ENCODE data around the gene OSBPL5. TPM values are rescaled to one million over a fixed set of nuclear protein-coding genes. Genes with fewer than 3 reads are reported as not detected.
A peak's percentile ranks its signal among the peaks of the same experiment; 100 is the strongest.

The OSBPL5 gene, protein sequence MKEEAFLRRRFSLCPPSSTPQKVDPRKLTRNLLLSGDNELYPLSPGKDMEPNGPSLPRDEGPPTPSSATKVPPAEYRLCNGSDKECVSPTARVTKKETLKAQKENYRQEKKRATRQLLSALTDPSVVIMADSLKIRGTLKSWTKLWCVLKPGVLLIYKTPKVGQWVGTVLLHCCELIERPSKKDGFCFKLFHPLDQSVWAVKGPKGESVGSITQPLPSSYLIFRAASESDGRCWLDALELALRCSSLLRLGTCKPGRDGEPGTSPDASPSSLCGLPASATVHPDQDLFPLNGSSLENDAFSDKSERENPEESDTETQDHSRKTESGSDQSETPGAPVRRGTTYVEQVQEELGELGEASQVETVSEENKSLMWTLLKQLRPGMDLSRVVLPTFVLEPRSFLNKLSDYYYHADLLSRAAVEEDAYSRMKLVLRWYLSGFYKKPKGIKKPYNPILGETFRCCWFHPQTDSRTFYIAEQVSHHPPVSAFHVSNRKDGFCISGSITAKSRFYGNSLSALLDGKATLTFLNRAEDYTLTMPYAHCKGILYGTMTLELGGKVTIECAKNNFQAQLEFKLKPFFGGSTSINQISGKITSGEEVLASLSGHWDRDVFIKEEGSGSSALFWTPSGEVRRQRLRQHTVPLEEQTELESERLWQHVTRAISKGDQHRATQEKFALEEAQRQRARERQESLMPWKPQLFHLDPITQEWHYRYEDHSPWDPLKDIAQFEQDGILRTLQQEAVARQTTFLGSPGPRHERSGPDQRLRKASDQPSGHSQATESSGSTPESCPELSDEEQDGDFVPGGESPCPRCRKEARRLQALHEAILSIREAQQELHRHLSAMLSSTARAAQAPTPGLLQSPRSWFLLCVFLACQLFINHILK
- polyA plus RNA-seq (2013, experiment 1 of 2), result 13.7 TPM
- 14.6 TPM for polyA plus RNA-seq (2013, experiment 2 of 2)

DNA sequence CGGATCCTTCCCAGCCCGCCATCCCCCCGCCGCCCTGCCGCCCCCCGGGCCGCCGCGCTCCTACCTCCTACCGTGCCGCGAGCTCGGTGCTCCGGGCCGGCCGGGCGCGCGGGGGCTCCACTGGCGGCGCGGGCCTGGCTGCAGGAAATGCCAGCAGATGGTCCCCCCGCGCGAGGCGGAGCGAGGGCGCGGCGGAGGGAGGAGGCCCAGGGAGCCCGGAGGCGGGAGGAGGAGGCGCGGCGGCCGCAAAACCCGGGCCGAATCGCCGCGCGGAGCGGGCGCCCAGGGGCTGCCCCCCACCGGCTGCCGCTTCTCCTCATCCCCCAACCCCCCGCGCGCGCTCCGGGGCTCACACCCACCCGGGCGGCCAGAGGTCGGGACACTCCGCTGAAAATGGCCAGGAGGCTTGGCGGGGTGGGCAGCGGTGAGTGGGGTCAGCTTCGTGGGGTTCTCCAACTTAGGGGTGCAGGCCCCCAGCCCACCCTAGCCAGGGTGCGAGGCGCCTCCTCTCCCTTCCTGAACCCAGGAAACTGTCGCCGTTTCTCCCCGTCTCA is at the start of gene OSBPL5:
OSBPL5 (minus strand) TSS at position 159 of the 554 bp plus-strand sequence. CDS start 36,162 bp downstream, outside the sequence.
- Histone ChIP-seq H2BK120ac (ENCODE audit: low read depth, low read length) (peak within 1 kb of the TSS; percentile 42), H3K36me3 (ENCODE audit: control insufficient read depth in 1 of 2, insufficient read depth in 2 of 2, low read depth in 1 of 2, low read length in 2 of 2) (peaks cover 0 to 3% of the 10 kb centered on the region in 2 experiments), H2AFZ (ENCODE audit: low read depth, low read length) (peak within 1 kb of the TSS; percentile 11), H3K9me3 (ENCODE audit: control insufficient read depth, low read length) (no peaks in the 10 kb centered on the region), H3K4me1 (ENCODE audit: control insufficient read depth, insufficient read depth, low read depth, low read length) (peaks cover 45% of the 10 kb centered on the region), H3K27ac (ENCODE audit: low read length, poor library complexity, severe bottlenecking) (no peak within 1 kb of the TSS), H3K4me3 (ENCODE audit: insufficient read depth in 1 of 2, low read depth in 1 of 2, low read length in 2 of 2) (peak within 1 kb of the TSS; percentile 78 to 98), H3K18ac (ENCODE audit: low read depth in 1 of 2, low read length in 2 of 2) (peak within 1 kb of the TSS; percentile 85 to 86), H3K27me3 (ENCODE audit: control insufficient read depth in 1 of 2, insufficient read depth in 1 of 2, low read length in 2 of 2) (peaks cover 4 to 17% of the 10 kb centered on the region in 2 experiments), H3K4ac (ENCODE audit: low read depth in 1 of 2, low read length in 2 of 2) (peak within 1 kb of the TSS; percentile 80 to 90), H2BK5ac (ENCODE audit: low read depth, low read length, poor library complexity, severe bottlenecking) (no peak within 1 kb of the TSS), H2BK15ac (ENCODE audit: low read depth, poor library complexity, severe bottlenecking) (peak within 1 kb of the TSS; percentile 62), H4K8ac (ENCODE audit: low read length) (peak within 1 kb of the TSS; percentile 98), H3K14ac (ENCODE audit: low read length in 2 of 2) (peak within 1 kb of the TSS in 1 of 2 experiments; percentile 89), H2BK12ac (ENCODE audit: low read length in 2 of 2) (peak within 1 kb of the TSS; percentile 23 to 79), H3K23ac (ENCODE audit: low read length in 2 of 2) (peak within 1 kb of the TSS in 1 of 2 experiments; percentile 92), H3K9ac (ENCODE audit: low read length) (peak within 1 kb of the TSS; percentile 88), H3K4me2 (ENCODE audit: low read length, poor library complexity, severe bottlenecking) (peak within 1 kb of the TSS; percentile 92), H3K79me1 (replicated peaks; ENCODE audit: low read length, poor library complexity, severe bottlenecking) (peaks cover 18% of the 10 kb centered on the region), H4K91ac (ENCODE audit: low read length) (peak within 1 kb of the TSS; percentile 91), H2AK5ac (ENCODE audit: low read length, severe bottlenecking) (peak within 1 kb of the TSS; percentile 58)
- DNase-seq, result peak; percentile 73
- 6% methylated on average over 25 of the region's 63 CpGs for WGBS

DNA sequence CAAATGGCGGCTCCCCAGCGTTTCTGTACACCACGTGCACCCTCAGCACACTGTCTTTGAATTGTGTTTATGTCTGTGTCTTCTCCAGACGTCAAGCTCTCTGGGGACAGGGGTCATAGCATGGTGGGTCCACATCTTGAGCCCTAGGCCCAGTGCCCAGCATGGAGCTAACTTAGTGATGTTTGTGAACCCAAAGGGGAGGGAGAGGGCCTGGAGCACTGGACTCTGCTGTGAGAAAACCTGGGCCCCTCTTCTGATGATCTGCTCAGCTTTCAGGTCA is 49.2 kb upstream of the OSBPL5 start:
- no peak overlapping the region for H2BK5ac ChIP-seq (ENCODE audit: low read depth, low read length, poor library complexity, severe bottlenecking)
- WGBS, result 89% methylated on average over 4 of the region's 4 CpGs
- no peak for DNase-seq
- H2BK120ac ChIP-seq (ENCODE audit: low read depth, low read length), result no peak overlapping the region
- H3K9ac ChIP-seq (ENCODE audit: low read length), result no peak overlapping the region
- H4K8ac ChIP-seq (ENCODE audit: low read length), result no peak overlapping the region
- no peak overlapping the region for H3K23ac ChIP-seq (ENCODE audit: low read length in 2 of 2)
- H3K4me1 ChIP-seq (ENCODE audit: control insufficient read depth, insufficient read depth, low read depth, low read length), result peaks cover 4% of the 10 kb centered on the region
- no peaks in the 10 kb centered on the region for H3K36me3 ChIP-seq (ENCODE audit: control insufficient read depth in 1 of 2, insufficient read depth in 2 of 2, low read depth in 1 of 2, low read length in 2 of 2)
- H3K4me2 ChIP-seq (ENCODE audit: low read length, poor library complexity, severe bottlenecking), result no peak overlapping the region
- no peak overlapping the region for H3K4ac ChIP-seq (ENCODE audit: low read depth in 1 of 2, low read length in 2 of 2)
- H3K18ac ChIP-seq (ENCODE audit: low read depth in 1 of 2, low read length in 2 of 2), result no peak overlapping the region
- peaks cover 39 to 67% of the 10 kb centered on the region in 2 experiments for H3K27me3 ChIP-seq (ENCODE audit: control insufficient read depth in 1 of 2, insufficient read depth in 1 of 2, low read length in 2 of 2)
- H3K4me3 ChIP-seq (ENCODE audit: insufficient read depth in 1 of 2, low read depth in 1 of 2, low read length in 2 of 2), result no peak overlapping the region
- H2BK15ac ChIP-seq (ENCODE audit: low read depth, poor library complexity, severe bottlenecking), result no peak overlapping the region
- H2AK5ac ChIP-seq (ENCODE audit: low read length, severe bottlenecking), result no peak overlapping the region
- no peak overlapping the region for H3K14ac ChIP-seq (ENCODE audit: low read length in 2 of 2)
- no peak overlapping the region for H4K91ac ChIP-seq (ENCODE audit: low read length)
- no peak overlapping the region for H2AFZ ChIP-seq (ENCODE audit: low read depth, low read length)
- no peaks in the 10 kb centered on the region for H3K79me1 ChIP-seq (replicated peaks; ENCODE audit: low read length, poor library complexity, severe bottlenecking)
- no peak overlapping the region for H2BK12ac ChIP-seq (ENCODE audit: low read length in 2 of 2)
- no peak overlapping the region for H3K27ac ChIP-seq (ENCODE audit: low read length, poor library complexity, severe bottlenecking)
- H3K9me3 ChIP-seq (ENCODE audit: control insufficient read depth, low read length), result peaks cover 16% of the 10 kb centered on the region

DNA sequence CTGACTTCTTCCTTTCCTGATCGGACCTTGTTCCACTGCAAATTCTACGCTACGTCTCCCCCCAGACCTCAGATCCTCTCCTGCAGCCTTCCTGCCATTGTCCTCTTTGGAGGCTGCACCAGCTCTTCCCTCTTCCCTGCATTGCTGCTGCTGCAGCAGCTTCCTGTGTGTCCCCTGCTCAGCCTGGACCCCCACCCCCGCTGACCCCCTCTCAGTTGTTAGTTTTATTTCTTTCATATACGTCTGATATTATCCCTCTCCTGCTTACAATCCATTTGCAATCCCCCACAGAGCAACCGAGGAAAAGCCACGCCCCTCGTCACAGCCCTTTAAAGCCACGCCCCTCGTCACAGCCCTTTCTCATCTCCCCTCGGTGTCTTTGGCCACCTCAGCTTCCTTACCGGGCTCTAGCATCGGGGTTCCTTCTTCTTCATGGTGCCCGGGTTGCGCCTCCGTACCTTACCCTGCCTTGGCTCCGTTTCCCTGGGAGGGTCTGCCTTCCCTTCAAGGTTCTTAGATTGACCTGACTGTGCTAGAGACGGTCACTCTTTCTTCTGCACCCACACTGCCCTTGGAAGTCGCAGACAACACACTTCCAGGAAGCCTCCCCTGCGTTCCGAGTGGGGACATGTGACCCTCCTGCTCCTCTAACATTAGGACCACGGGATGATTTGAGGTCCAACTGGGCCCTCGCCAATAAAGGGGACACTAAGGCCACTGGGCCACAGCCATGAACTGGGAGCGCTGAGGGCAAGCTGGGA is 48.7 kb upstream of the OSBPL5 start:
- Histone ChIP-seq H3K18ac (ENCODE audit: low read depth in 1 of 2, low read length in 2 of 2) (no peak overlapping the region), H3K4me1 (ENCODE audit: control insufficient read depth, insufficient read depth, low read depth, low read length) (peaks cover 4% of the 10 kb centered on the region), H2BK5ac (ENCODE audit: low read depth, low read length, poor library complexity, severe bottlenecking) (no peak overlapping the region), H3K4me3 (ENCODE audit: insufficient read depth in 1 of 2, low read depth in 1 of 2, low read length in 2 of 2) (no peak overlapping the region), H3K9me3 (ENCODE audit: control insufficient read depth, low read length) (peaks cover 17% of the 10 kb centered on the region), H3K79me1 (replicated peaks; ENCODE audit: low read length, poor library complexity, severe bottlenecking) (no peaks in the 10 kb centered on the region), H2BK12ac (ENCODE audit: low read length in 2 of 2) (no peak overlapping the region), H3K36me3 (ENCODE audit: control insufficient read depth in 1 of 2, insufficient read depth in 2 of 2, low read depth in 1 of 2, low read length in 2 of 2) (no peaks in the 10 kb centered on the region), H3K27ac (ENCODE audit: low read length, poor library complexity, severe bottlenecking) (no peak overlapping the region), H2BK15ac (ENCODE audit: low read depth, poor library complexity, severe bottlenecking) (no peak overlapping the region), H2AFZ (ENCODE audit: low read depth, low read length) (no peak overlapping the region), H3K4me2 (ENCODE audit: low read length, poor library complexity, severe bottlenecking) (no peak overlapping the region), H3K4ac (ENCODE audit: low read depth in 1 of 2, low read length in 2 of 2) (no peak overlapping the region), H3K23ac (ENCODE audit: low read length in 2 of 2) (no peak overlapping the region), H4K91ac (ENCODE audit: low read length) (no peak overlapping the region), H2BK120ac (ENCODE audit: low read depth, low read length) (no peak overlapping the region), H4K8ac (ENCODE audit: low read length) (no peak overlapping the region), H3K27me3 (ENCODE audit: control insufficient read depth in 1 of 2, insufficient read depth in 1 of 2, low read length in 2 of 2) (peaks cover 34 to 65% of the 10 kb centered on the region in 2 experiments), H3K14ac (ENCODE audit: low read length in 2 of 2) (no peak overlapping the region), H2AK5ac (ENCODE audit: low read length, severe bottlenecking) (no peak overlapping the region), H3K9ac (ENCODE audit: low read length) (no peak overlapping the region)
- 58% methylated on average over 24 of the region's 24 CpGs for WGBS
- no peak for DNase-seq

Measured in mesenchymal stem cell (in vitro differentiated cells and primary cell).